Astrocyte (in vitro differentiated cells and primary cell): ENCODE measurements around the gene TMEM203. TPM values are rescaled to one million over a fixed set of nuclear protein-coding genes. Genes with fewer than 3 reads are reported as not detected.

Source experiments
- DNase-seq: peaks from one replicate; pipeline ENCODE4 v3.0.0-alpha.2; 2010; ENCODE audit warnings: low read depth
- FAIRE-seq: peaks from 2 replicates; lab custom pipeline; 2011; peaks lifted over from hg19 to GRCh38; lab: Jason Lieb, UNC
- H2AFZ ChIP-seq: 2 replicates; pipeline ENCODE4 v1.6.0; 2012; ENCODE audit warnings: low read depth, low read length, inconsistent platforms
- H3K27ac ChIP-seq: 2 replicates; pipeline ENCODE4 v1.5.1; 2011; ENCODE audit warnings: low read depth, low read length, inconsistent platforms
- H3K27me3 ChIP-seq: 2 replicates; pipeline ENCODE4 v1.6.0; 2011; ENCODE audit warnings: low read length, inconsistent platforms; ENCODE audit not compliant: insufficient read depth
- H3K36me3 ChIP-seq: 2 replicates; pipeline ENCODE4 v1.5.1; 2011; ENCODE audit warnings: low read length, inconsistent platforms; ENCODE audit not compliant: insufficient read depth
- H3K4me1 ChIP-seq: 2 replicates; pipeline ENCODE4 v1.5.1; 2011; ENCODE audit warnings: low read length, inconsistent platforms; ENCODE audit not compliant: insufficient read depth
- H3K4me2 ChIP-seq: 2 replicates; pipeline ENCODE4 v1.6.0; 2012; ENCODE audit warnings: low read length, inconsistent platforms
- H3K4me3 ChIP-seq: 2 replicates; pipeline ENCODE4 v1.5.1; 2011; ENCODE audit warnings: low read depth, mild to moderate bottlenecking, low read length, inconsistent platforms; ENCODE audit not compliant: insufficient read depth
- H3K79me2 ChIP-seq: 2 replicates; pipeline ENCODE4 v1.6.0; 2012; ENCODE audit warnings: mild to moderate bottlenecking, low read length, inconsistent platforms; ENCODE audit not compliant: insufficient read depth
- H3K9ac ChIP-seq: 2 replicates; pipeline ENCODE4 v1.6.0; 2012; ENCODE audit warnings: mild to moderate bottlenecking, low read length, inconsistent platforms
- H3K9me3 ChIP-seq: 2 replicates; pipeline ENCODE4 v1.5.1; 2012; ENCODE audit warnings: low read depth, mild to moderate bottlenecking, low read length, inconsistent platforms; ENCODE audit not compliant: insufficient read depth
- H4K20me1 ChIP-seq: 2 replicates; pipeline ENCODE4 v1.6.0; 2012; ENCODE audit warnings: low read length, inconsistent platforms; ENCODE audit not compliant: insufficient read depth
- H3K27ac Mint-ChIP-seq: one replicate; pipeline ENCODE4 v1.8.0; 2021; ENCODE audit warnings: mild to moderate bottlenecking, mixed read lengths; ENCODE audit not compliant: unreplicated experiment
- H3K27me3 Mint-ChIP-seq: one replicate; pipeline ENCODE4 v1.8.0; 2021; ENCODE audit warnings: low read depth, mixed read lengths; ENCODE audit not compliant: unreplicated experiment
- H3K36me3 Mint-ChIP-seq: one replicate; pipeline ENCODE4 v1.8.0; 2021; ENCODE audit warnings: low read depth, mixed read lengths; ENCODE audit not compliant: unreplicated experiment
- H3K4me1 Mint-ChIP-seq: one replicate; pipeline ENCODE4 v1.8.0; 2021; ENCODE audit warnings: low read depth, mixed read lengths; ENCODE audit not compliant: unreplicated experiment
- H3K4me3 Mint-ChIP-seq: one replicate; pipeline ENCODE4 v1.8.0; 2021; ENCODE audit warnings: mild to moderate bottlenecking, moderate library complexity, mixed read lengths; ENCODE audit not compliant: unreplicated experiment
- H3K9me3 Mint-ChIP-seq: one replicate; pipeline ENCODE4 v1.8.0; 2021; ENCODE audit warnings: mild to moderate bottlenecking, mixed read lengths; ENCODE audit not compliant: unreplicated experiment
- EZH2 ChIP-seq: IDR thresholded peaks from 2 replicates; pipeline ENCODE4 v1.6.1; 2012; ENCODE audit warnings: mild to moderate bottlenecking, low read length, inconsistent platforms; ENCODE audit not compliant: insufficient read depth
- total RNA-seq: library from RNA; stranded (reverse); gene quantifications from 2 replicates; pipeline ENCODE4 v1.2.1, GENCODE V29; 2021
- TF ChIP-seq, protein P1 (sequence below): IDR thresholded peaks from 2 replicates; pipeline ENCODE4 v1.5.1; 2011; ENCODE audit warnings: low read depth, mild to moderate bottlenecking, inconsistent platforms, low read length, moderate library complexity; ENCODE audit not compliant: insufficient read depth

Gene TMEM203
- total RNA-seq, 1 donor from 2014 or later, result 28.7 TPM

DNA sequence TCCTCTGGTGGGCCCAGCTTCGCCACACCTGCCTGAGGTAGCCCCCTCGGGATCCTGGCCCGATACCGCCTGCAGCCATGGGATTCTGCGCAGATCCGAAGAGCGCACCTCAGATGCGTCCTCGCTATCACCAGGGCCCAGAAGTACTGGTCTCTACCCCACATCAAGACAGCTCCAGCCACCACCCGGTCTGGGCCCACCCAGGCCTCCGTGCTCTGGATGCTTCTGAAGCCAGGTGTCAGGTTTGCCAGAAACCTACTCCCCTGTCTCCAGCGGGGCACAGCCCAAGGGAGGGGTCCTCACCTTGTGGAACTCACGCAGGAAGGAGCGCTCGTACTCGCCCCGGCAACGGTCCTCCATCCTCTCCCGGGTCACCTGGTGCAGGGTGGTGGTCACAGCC lies 19.5 kb downstream of the TMEM203 start:
- Mint-ChIP-seq H3K27me3 (no peaks in the 10 kb centered on the region), H3K4me1 (peaks cover 16% of the 10 kb centered on the region), H3K9me3 (no peaks in the 10 kb centered on the region), H3K4me3 (no peak overlapping the region), H3K36me3 (peaks cover 10% of the 10 kb centered on the region), H3K27ac (no peak overlapping the region)
- peaks cover 19% of the 10 kb centered on the region for H3K4me1 ChIP-seq
- FAIRE-seq (no peak), DNase-seq (no peak)
- no peak overlapping the region for H2AFZ ChIP-seq
- no peak overlapping the region for H3K27ac ChIP-seq
- peaks cover 46% of the 10 kb centered on the region for H4K20me1 ChIP-seq
- no peaks in the 10 kb centered on the region for H3K27me3 ChIP-seq
- H3K4me3 ChIP-seq, result no peak overlapping the region
- H3K79me2 ChIP-seq, result peaks cover 55% of the 10 kb centered on the region
- no peak overlapping the region for H3K9ac ChIP-seq
- H3K9me3 ChIP-seq, result no peaks in the 10 kb centered on the region
- no peak overlapping the region for H3K4me2 ChIP-seq
- H3K36me3 ChIP-seq, result peaks cover 3% of the 10 kb centered on the region
- TF ChIP-seq EZH2, result no peak
- TF ChIP-seq, protein P1, sequence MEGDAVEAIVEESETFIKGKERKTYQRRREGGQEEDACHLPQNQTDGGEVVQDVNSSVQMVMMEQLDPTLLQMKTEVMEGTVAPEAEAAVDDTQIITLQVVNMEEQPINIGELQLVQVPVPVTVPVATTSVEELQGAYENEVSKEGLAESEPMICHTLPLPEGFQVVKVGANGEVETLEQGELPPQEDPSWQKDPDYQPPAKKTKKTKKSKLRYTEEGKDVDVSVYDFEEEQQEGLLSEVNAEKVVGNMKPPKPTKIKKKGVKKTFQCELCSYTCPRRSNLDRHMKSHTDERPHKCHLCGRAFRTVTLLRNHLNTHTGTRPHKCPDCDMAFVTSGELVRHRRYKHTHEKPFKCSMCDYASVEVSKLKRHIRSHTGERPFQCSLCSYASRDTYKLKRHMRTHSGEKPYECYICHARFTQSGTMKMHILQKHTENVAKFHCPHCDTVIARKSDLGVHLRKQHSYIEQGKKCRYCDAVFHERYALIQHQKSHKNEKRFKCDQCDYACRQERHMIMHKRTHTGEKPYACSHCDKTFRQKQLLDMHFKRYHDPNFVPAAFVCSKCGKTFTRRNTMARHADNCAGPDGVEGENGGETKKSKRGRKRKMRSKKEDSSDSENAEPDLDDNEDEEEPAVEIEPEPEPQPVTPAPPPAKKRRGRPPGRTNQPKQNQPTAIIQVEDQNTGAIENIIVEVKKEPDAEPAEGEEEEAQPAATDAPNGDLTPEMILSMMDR, result no peak

DNA sequence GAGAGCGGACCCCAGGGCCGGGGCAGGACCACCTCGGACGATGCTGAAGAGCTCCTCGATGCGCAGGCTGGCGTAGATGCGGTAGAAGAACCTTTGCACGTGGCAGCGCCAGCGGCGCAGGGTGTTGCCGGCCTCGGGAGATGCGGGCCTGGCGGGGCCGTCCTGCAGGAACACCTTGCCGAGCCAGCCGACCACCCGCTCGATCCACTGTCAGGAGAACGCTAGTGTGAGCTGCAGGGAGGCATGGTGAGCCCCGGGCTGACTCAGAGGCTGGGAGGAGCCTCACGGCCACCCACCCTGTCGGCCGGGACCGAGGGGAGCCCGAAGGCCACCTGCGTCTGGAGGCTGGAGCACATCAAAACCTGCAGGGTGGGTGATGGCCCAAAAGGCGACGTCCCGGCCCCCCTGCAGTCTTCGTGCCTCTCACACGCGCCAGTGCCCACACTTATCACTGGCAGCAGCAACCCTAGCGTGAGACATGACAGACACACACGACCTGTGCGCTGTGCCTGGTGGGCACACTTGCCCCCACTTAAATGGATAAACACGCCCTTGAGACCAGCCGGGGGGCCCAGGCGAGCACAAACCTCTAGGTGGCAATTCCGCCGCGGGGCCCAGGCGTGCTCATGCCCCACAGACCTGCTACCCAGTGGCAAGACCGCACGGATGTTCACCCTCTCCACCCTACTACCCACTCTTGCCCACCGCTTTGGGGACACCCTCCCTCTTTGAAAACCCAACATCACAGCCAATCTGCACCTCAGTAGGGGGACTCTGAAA lies 20.4 kb downstream of the TMEM203 start:
- no peak overlapping the region for H3K4me3 Mint-ChIP-seq
- H3K36me3 ChIP-seq, result peaks cover 3% of the 10 kb centered on the region
- no peak overlapping the region for H3K9ac ChIP-seq
- no peak for FAIRE-seq
- H3K36me3 Mint-ChIP-seq, result peaks cover 10% of the 10 kb centered on the region
- H3K4me1 ChIP-seq, result peaks cover 18% of the 10 kb centered on the region
- H3K27me3 ChIP-seq, result no peaks in the 10 kb centered on the region
- peaks cover 46% of the 10 kb centered on the region for H3K79me2 ChIP-seq
- H3K9me3 ChIP-seq, result no peaks in the 10 kb centered on the region
- H2AFZ ChIP-seq, result no peak overlapping the region
- no peak overlapping the region for H3K4me3 ChIP-seq
- H4K20me1 ChIP-seq, result peaks cover 37% of the 10 kb centered on the region
- H3K4me1 Mint-ChIP-seq, result peaks cover 15% of the 10 kb centered on the region
- no peaks in the 10 kb centered on the region for H3K27me3 Mint-ChIP-seq
- H3K9me3 Mint-ChIP-seq, result no peaks in the 10 kb centered on the region
- H3K27ac Mint-ChIP-seq, result no peak overlapping the region
- TF ChIP-seq EZH2, result no peak
- TF ChIP-seq, protein P1, result no peak
- no peak overlapping the region for H3K27ac ChIP-seq
- no peak overlapping the region for H3K4me2 ChIP-seq
- no peak for DNase-seq
